GM21737 (cell line): ENCODE data around the gene AKR1C4.
"Not testable (repeated sequence)": the region's sequence is repeated elsewhere in the genome, so short reads cannot be mapped to it uniquely, and the experiment has no call there.

ENCODE experiments used
- ATAC-seq: cut with Tn5 transposase; IDR thresholded peaks from one replicate; pipeline ENCODE4 v1.9.1; 2021; ENCODE audit warnings: mild to moderate bottlenecking, moderate library complexity; ENCODE audit not compliant: unreplicated experiment

Gene AKR1C4

DNA sequence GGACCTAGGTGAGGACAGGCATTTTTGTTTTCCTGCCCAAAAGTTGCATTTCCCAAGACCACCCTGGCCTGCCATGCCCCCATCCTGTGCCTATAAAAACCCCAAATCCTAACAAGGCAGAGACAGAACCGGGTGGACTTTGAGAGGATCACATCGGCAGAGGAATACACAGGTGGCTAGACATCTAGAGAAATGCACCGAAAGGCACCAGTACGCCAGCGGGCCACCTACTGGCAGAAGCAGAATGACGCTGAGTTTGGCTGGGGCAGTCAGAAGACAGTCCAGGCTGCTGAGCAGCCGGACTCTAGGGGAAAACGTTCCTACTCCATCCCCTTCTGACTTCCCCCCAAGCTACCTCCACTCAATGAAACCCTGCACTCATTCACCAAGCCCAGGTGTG lies 2.8 kb downstream of the AKR1C4 start:
- ATAC-seq = no peak

DNA sequence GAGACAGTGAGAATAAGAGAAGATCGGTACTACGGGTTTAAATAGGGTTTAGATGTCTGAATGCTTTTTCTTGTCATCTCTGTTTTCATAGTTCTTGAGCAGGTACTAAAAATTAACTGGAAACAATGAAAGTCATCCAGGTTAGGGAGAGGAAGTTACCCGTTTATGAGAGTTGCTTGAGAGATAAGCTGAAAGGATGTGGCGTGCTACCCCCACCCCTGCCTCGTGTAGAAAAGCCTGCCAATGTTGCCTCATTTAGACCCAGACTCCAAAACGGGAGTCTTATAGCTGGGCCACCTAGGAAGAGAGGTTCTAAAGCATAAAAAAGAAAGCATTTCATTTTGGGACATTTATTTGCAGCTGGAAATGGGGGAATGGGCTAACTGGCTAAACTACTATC lies 10.2 kb downstream of the AKR1C4 start:
- no peak for ATAC-seq

DNA sequence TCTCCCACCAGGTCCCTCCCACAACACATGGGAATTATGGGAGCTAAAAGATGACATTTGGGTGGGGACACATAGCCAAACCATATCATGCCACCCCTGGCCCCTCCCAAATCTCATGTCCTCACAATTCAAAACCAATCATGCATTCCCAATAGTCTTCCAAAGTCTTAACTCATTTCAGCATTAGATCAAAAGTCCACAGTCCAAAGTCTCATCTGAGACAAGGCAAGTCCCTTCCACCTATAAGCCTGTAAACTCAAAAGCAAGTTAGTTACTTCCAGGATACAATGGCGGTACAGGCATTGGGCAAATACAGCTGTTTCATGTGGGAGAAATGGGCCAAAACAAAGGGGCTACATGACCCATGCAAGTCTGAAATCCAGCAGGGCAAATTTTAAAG lies 13.1 kb downstream of the AKR1C4 start:
- ATAC-seq = not testable (repeated sequence)

DNA sequence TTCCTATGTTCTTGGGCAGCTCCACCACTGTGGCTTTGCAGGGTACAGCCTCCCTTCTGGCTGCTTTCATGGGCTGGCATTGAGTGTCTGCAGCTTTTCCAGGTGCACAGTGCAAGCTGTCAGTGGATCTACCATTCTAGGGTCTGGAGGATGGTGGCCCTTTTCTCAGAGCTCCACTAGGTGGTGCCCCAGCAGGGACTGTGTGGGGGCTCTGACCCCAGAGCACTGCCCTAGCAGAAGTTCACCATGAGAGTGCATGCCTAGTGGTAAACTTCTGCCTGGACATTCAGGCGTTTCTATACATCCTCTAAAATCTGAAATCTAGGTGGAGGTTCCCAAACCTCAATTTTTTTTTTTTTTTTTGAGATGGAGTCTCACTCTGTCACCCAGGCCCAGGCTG lies 13.6 kb downstream of the AKR1C4 start:
- ATAC-seq = not testable (repeated sequence)

DNA sequence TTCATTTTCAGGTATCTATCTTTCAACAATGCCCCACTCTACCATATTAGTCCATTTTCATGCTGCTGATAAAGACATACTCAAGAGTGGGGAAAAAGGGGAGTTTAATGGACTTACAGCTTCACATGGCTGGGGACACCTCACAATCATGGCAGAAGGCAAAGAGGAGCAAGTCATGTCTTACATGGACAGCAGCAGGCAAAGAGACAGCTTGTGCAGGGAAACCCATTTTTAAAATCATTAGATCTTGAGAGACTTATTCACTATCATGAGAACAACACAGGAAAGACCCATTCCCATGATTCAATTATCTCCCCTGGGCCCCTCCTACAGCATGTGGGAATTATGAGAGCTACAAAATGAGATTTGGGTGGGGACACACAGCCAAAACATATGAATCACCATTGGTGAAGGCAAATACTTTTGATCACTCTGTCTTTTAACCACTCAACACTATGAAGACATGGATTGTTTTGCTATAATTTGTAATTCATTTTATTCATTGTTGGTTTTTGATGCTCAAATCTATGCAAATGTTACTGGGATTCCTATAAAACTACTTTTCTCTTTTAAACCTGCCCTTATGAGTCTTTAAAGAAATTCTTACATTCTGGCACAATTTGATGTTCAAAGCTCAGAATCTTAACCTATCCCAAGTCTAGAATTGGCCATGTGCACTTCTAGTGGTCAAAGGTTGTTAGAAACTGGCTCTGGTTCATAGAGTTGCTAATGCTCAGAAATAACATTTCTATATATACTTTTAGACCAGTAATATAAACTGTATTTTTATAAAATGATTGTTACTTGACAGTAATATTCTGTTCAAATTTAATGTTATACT lies 15.3 kb downstream of the AKR1C4 start:
- ATAC-seq = no peak

DNA sequence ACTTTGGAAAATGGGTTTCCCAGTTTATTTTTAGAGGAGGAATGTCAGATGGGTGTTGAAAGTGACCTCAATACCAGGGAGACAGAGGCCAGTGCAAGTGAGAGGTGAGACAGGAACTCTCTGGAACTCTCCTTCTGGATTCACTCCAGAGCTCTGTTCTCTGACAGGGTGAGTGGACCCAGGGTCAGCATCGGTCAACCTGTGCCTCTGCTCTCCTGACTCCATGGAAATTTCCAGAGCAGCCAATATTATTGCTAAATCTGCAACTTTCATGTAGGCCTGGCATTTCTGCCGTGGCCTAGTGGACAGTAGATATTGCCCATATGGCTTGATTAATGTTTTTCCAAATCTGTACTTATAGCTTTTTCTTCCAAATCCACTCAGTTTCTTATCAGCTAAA lies 20.2 kb downstream of the AKR1C4 start:
- ATAC-seq = no peak

DNA sequence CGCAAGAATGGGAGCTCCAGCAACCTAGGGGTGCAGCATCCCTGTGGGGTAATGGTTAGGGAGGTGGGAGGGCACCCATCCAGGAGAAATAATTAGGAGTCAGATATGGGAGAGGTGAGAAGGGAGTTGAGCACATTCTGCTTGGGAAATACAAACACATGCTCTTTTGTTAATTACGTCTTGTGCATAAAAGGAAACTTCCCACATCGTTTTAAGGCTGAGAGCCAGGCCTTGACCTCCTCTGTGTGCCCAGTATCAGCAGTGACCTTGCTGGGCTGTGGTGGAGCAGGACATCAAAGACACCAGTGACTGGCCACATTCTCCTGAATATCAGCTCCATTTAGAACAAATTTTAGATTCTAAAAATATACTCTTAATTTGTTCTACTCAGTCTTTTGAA lies 22.6 kb downstream of the AKR1C4 start:
- no peak for ATAC-seq

DNA sequence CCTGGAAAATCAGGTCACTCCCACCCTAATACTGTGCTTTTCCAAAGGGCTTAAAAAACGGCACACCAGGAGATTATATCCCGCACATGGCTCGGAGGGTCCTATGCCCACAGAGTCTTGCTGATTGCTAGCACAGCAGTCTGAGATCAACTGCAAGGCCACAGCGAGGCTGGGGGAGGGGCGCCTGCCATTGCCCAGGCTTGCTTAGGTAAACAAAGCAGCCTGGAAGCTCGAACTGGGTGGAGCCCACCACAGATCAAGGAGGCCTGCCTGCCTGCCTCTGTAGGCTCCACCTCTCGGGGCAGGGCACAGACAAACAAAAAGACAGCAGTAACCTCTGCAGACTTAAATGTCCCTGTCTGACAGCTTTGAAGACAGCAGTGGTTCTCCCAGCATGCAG lies 26.3 kb downstream of the AKR1C4 start:
- ATAC-seq = not testable (repeated sequence)

DNA sequence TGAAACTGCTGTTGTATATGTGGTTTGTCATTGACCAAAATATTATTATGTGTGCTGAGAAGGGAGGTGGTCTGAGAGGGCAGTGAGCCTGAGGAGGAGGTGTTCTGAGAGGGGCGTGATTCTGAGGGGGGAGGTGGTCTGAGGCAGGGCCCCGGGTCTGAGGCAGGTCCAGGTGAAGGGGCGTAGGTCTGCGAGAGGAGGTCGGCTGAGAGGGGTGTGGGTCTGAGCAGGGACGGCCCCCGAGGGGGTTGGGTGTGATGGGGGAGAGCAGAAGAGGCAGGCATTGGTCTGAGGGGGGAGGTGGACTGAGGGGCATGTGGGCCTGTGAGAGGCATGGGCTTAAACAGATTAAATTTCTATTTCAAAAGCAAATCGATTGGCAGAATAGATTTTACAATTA lies 32.4 kb downstream of the AKR1C4 start:
- ATAC-seq = no peak

DNA sequence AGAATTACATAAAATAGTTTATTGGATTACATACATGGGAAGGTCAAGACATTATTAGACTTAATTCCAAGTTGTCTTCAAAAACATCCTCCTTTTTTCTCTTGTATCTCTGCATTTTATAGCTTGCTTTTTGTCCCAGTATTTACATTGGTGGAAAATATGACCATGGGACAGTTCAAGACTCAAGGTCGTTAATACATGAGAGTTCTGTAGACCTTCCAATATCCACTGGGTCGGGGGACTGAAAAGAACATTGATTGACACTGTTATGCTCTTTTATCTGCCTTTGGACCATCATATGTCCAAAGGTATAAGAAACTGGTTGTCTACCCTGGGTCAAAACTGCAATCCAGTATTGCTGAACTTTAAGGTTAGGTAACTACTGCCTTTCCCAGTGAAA lies 36.7 kb downstream of the AKR1C4 start:
- ATAC-seq = no peak

DNA sequence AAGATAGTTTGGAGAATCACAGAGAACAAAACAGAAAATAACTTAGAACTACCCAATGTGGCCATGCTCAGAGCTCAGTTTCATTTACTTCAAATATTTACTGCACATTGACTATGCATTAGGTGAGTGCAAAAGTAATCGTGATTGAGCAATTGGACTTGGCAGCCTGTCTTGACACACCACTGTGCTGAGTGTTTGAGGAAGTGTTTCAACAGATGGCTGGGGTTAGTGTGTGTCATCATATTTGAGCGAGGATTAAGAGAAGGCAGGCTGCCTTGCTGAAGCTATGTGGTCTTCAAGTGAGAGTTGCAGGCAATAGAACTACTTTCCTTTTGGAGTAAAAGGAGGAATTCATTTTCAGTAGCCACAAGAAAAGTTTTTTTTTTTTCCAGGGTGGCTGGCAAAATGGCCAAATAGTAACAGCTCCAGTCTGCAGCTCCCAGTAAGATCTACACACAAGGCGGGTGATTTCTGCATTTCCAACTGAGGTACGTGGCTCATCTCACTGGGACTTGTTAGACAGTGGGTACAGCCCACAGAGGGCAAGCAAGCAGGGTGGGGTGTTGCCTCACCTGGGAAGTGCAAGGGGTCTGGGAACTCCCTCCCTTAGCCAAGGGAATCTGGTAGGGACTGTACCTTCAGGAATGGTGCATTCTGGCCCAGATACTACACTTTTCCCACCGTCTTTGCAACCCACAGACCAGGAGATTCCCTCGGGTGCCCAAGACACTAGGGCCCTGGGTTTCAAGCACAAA lies 37.6 kb downstream of the AKR1C4 start:
- ATAC-seq = no peak

DNA sequence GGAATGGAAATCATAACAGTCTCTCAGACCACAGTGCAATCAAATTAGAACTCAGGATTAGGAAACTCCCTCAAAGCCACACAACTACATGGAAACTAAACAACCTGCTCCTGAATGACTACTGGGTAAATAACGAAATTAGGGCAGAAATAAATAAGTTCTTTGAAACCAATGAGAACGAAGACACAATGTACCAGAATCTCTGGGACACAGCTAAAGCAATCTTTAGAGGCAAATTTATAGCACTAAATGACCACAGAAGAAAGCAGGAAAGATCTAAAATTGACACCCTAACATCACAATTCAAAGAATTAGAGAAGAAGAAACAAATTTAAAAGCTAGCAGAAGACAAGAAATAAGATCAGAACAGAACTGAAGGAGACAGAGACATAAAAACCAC lies 40.9 kb downstream of the AKR1C4 start:
- ATAC-seq = not testable (repeated sequence)

DNA sequence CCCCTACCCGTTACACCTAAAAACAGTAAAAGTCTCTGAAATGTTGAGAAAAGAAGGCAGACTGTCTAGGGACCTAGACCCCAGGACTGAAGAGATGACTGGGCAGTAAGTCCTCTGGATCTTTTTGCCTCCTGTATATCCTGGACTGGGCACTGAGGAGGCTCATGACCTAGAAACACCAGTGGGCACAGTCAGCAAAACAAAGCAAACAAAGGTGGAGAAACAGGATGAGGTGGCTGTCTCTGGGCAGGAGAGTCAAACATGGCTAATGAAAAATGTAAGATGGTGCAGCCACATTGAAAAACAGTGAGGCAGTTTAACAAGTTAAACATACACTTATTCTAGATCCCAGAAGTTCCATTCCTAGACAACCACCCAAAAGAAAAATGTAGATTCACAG lies 45.9 kb downstream of the AKR1C4 start:
- no peak for ATAC-seq

DNA sequence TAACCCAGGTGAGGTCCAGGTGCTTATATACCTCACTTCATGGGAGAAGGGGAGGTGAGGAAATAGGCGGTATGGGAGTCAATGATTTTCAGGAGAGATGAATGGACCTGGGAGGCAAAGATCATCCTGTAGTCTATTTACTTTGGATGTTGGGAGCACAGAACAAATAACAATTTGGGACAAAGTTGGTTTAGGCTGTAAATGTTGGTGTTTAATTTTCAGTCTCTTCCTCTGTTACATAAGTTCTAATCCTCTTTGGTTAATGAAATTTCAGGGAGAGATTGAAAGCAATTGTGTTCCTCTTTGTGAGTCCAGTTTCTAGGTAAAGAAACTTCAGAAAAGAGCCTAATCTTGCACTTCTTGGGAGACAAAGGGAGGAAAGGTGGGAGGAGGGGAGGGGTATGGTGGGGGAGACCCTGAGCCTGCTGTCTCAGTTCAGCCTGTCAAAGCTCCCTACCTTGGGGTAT lies 46.9 kb downstream of the AKR1C4 start:
- no peak for ATAC-seq

DNA sequence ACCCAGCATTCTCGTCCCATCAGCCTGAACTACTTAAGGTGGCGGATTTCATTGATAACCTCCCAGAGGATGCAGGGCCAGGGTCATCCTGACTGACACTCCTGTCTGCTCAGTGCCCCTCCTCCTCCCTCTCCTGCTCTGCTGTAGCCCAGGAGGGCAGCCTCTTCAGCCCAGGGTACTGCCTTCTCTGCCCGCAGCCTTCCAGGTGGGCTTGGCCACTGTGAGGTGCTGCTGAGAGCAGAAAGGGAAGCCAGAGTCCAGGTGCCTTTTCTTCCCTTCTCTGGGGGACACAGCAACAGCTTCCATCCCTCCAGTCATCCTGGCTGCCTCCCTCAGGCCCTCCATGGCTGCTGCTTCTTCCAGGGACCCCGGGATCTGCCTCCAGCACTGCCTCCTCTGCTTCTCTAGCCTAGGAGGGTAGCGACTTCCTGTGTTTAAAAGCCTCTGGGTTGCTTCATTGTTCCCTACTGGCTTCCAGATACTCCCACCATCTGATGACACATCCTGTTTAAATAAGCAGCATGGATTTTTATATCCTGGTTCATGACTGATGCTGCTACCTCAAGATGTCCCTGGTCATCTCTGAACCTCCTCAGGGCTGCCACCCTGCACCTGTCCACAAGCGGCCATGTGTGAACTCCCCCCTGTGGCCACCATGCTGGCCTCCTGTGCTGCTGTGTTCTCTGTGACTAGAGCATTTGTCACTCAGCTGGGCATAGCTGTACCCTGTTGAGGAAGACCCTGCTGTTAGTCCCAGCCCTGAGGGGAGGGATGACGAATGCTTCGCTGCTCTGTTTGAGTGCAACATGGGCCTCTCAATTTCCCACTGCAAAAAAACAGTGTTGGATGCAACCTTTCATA lies 55.8 kb downstream of the AKR1C4 start:
- ATAC-seq = no peak

DNA sequence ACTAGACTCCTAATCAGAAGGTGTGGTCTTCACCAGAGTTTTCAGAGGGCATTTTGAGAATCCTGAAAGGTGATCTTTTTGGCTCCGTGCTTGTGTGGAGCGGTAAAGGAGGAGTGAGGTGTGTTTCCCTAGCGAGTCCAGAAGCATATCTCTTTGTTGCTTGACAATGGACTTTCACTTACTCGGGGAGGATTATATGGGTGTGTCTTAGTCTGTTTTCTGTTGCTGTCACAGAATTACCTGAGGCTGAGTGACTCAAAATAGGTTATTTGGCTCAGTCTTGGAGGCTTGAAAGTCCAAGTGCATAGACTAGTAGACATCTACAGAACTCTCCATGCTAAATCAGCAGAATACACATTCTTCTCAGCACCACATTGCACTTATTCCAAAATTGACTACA lies 57.9 kb downstream of the AKR1C4 start:
- ATAC-seq = no peak

DNA sequence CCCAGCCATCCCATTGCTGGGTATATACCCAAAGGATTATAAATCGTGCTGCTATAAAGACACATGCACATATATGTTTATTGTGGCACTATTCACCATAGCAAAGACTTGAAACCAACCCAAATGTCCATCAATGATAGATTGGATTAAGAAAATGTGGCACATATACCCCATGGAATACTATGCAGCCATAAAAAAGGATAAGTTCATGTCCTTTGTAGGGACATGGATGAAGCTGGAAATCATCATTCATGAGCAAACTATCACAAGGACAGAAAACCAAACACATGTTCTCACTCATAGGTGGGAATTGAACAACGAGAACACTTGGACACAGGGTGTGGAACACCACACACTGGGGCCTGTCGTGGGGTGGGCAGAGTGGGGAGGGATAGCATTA lies 61.1 kb downstream of the AKR1C4 start:
- ATAC-seq = not testable (repeated sequence)

DNA sequence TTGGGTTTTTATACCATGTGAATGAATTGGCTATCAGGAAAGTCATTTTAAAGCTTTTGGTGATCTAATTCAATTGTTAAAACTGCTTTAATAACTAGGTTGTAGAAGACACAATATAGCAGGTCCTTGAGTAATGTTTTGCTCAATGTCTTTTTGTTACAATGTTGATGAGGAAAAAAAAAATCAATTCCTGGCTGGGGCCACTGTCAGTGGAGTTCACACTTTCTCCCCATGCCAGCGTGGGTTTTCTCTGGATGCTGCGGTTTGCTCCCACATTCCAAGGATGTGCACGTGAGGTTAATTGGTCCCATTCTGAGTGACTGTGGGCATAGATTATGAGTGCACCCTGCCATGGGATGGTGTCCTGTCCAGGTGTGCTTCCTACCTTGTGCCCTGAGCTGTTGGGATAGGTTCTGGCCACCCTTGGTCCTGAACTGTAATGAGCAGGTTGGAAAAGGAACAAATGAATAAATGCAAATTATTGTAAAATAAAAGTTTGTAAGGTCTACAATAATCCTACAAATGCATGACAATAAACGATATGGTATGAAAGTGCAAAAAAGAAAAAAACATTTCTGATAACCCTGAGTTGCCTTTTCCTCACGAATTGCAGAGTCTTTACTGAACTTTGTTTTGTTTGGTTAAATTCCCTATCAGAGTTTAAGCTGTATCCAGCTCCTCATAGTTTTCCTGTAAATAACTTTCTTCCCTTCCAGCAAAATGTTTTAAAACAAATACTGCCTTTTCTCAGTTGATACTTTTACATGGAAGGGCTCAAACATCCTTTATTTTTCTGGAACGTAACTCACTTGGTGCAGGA lies 62.7 kb downstream of the AKR1C4 start:
- ATAC-seq = no peak

DNA sequence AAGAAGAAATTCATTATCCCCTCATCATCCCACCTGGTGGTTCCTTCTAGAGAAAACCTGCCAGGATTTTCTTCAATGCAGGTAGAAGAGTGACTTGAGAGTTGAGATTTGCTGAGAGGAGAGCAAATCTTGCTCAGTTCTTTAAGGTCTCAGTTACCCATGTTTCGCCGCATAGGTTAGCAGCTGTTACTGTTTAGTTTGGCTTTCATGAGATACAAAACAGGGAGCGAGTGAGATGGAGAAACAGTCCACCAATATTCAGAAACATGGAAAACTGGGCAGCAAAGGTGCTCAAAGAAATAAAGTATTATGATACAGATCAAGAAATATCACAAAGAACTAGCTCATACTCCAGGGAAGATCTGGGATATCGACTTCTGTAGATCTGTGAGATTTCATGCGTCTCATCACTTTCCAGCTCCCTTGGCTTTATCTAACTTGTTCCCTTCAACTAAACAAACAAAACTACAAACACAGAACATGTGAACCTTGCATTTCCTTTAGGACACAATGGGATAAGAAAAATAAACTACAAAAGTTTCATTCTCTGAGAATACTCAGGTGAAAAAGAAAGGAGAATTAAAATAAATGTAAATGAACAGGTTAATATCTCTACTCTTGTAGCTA lies 63.4 kb downstream of the AKR1C4 start:
- ATAC-seq = no peak

DNA sequence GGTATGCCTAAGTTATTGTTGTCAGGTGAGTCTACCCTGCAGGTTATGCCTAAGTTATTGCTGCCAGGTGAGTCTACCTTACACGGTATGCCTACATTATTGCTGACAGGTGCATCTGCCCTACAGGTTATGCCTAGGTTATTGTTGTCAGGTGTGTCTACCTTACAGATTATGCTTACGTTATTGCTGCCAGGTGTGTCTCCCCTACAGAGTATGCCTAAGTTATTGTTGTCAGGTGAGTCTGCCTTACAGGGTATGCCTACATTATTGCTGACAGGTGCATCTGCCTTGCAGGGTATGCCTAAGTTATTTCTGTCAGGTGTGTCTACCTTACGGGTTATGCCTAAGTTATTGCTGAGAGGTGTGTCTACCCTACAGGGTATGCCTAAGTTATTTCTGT lies 64.2 kb downstream of the AKR1C4 start:
- ATAC-seq = no peak
